ENCODE measurements around the gene CD96.
A peak's percentile ranks its signal among the peaks of the same experiment; 100 is the strongest.
"Not testable (repeated sequence)": the region's sequence is repeated elsewhere in the genome, so short reads cannot be mapped to it uniquely, and the experiment has no call there.

CD96 gene

DNA sequence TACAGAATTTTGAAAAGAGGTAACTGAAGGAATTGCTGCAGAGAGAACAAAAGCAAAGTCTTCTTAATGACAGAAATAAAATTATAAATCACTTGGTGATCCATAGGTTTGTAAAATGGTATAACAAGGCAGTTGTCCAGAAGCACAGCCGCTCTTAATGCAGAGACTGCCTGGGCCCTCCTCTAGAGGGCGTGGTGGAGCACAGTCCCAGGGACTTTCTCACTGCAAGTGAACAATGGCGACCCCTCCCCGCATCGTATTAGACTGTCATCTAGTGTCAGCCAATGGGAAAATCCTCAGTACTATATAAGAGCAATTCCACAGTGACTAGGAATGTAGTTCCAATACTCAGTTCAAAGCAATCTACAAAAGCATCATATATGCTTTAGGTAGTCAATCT lies 79.5 kb downstream of the CD96 start:
- DNase-seq (ENCODE audit: low spot score): no peak

- no peak for DNase-seq (ENCODE audit: low spot score)
Observed at GRCh38 chr3:111627092-111627491, 85.1 kb downstream of the CD96 start.

DNA sequence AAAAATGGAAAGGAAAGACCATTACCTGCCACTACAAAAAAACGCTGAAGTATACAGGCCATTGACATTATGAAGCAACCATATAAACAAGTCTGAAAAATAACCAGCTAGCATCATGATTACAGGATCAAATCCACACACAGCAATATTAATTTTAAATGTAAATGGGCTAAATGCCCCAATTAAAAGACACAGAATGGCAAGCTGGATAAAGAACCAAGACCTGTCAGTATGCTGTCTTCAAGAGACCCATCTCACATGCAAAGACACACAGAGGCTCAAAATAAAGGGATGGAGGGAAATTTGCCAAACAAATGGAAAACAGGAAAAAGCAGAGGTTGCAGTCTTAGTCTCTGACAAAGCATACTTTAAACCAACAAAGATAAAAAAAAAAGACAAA lies 87.0 kb downstream of the CD96 start:
- not testable (repeated sequence) for DNase-seq (ENCODE audit: low spot score)

DNA sequence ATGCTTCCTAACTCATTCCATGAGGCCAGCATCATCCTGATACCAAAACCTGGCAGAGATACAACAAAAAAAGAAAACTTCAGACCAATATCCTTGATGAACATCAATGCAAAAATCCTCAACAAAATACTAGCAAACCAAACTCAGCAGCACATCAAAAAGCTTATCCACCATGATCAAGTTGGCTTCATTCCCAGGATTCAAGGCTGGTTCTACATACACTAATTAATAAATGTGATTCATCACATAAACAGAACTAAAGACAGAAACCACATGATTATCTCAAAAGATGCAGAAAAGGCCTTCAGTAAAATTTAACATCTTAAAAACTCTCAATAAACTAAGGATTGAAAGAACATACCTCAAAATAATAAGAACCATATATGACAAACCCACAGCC lies 88.6 kb downstream of the CD96 start:
- DNase-seq (ENCODE audit: low spot score): not testable (repeated sequence)

- no peak for DNase-seq (ENCODE audit: low spot score)
Observed at GRCh38 chr3:111635403-111635802, 93.4 kb downstream of the CD96 start.

GRCh38 chr3:111636366-111636885 lies 94.4 kb downstream of the CD96 start:
- DNase-seq (ENCODE audit: low spot score): no peak

DNA sequence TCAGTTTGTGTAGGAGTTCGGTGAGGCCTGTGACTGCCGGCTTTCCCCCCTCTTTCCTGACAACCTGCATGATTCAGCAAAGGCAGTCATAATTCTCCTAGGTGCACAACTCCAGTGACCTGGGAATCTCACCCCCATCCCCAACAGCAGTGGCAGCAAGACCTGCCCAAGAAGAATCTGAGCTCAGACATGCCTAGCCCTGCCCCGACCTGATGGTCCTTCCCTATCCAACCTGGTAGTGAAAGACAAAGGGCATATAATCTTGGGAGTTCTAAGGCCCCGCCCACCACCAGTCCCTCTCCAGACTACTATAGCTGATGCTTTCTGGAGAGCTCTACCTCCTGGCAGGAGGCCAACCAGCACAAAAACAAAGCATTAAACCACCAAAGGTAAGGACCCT lies 97.3 kb downstream of the CD96 start:
- DNase-seq (ENCODE audit: low spot score): no peak

DNA sequence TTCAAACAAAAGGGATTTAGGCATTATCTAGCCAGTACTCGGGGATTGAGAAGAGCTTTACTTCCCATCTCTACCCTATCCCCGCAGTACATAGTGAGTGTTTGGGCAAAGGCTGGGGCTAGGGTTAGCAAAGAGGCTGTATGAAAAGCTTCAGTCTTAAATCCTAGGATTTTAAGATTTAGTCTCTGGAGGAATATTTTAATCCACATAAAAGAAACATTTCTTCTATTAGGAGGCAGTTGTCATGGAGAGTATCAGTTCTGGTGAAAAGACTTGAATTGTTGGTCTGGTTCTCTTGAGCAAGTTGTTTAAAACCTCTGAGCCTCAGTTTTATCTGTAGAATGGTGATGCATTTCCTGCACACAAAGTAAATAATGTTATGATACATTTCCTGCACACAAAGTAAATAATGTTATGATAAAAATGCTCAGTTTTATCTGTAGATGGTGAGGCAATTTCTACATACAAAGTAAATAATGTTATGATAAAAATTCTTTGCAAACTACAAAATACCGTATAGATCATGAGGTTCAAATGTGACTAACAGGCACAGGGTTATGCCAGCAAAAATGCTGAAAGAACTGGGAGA lies 107.1 kb downstream of the CD96 start:
- DNase-seq (ENCODE audit: low spot score): no peak

DNA sequence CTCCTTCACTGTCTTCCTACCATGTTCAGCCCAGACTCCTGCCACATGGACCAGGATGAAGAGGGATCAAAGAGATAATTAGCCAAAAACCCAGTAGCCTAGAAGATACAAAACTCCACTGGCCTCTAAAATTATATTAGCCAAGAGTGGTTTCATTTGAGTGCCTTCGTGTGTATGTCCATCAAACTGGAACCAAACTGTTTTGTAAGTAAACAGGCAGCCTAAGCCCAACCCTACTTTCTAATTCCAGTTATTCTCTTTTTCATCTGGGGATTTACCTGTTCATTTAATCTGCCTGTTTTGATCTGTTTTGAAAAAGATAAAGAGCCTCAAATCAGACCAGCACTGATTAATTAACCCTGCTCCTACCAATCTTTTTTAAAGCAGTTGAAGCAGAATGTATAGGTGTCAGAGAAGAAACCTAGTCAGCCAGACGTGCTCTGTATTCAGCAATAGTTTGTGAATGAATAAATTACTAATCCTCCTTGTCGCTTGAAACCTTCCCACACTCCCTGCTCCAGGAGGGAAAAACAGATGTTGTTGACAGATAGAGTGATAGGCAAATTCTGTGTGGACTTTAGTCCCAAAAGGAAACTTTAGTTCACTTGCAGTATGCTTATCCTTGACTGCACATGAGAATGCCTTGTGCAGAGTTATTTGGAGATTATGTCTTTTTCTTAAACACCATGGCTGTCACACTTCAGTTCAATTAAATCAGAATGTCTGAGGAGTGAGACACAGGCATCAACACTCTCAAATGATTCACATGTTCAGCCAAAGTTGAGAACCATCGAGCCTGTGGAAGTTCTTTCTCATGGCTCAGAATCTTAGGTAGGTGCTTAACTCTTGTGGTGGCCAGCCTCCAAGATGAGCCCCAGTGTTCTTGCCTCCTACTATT lies 108.6 kb downstream of the CD96 start:
- DNase-seq (ENCODE audit: low spot score): no peak

DNA sequence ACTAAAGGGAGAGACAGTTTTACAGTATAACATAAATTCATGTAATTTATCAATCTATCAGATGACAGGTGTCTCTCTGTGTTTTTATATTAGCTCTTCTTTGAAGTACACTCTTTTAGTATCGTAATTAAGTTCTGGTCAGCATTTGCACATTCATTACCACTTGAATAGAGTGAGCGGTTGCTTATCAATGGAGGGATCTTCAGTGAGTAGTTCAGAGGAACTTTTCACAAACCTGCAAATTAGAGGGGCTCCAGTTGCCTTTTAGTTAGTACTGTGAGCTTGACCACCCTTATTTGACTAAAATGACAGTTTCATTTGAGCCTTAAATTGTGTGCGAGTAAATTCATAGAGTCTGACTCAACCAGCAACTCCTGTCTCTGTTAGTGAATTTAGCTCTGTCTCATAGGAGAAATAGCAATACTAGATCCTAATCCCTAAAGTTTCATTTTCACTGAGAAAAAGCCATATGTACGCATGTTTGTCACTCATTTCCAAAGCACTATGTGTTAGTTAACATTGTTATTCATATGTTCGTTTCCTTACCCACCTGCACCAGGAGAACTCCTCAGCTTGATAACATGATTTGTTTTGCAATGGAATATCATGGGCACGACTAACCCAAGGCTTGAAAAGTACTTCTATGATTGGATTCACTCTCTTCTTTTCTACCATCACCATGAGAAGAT lies 110.6 kb downstream of the CD96 start:
- no peak for DNase-seq (ENCODE audit: low spot score)

GRCh38 chr3:111653766-111654165 lies 111.8 kb downstream of the CD96 start:
- DNase-seq (ENCODE audit: low spot score): no peak

GRCh38 chr3:111662012-111662411 lies 120.0 kb downstream of the CD96 start:
- no peak for DNase-seq (ENCODE audit: low spot score)

DNA sequence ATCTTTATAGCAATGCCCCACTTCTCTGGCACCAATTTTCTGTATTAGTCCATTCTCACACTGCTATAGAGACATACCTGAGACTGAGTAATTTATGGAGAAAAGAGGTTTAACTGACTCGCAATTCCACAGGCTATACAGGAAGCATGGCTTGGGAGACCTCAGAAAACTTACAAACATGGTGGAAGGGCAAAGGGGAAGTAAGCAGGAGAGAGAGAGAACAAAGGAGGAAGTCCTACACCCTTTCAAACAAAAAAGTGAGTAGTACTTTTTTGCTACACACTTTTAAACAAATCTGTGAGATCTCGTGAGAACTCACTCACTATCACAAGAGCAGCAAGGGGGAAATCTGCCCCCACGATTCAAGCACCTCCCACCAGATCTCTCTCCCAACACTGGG lies 120.9 kb downstream of the CD96 start:
- DNase-seq (ENCODE audit: low spot score): no peak

DNA sequence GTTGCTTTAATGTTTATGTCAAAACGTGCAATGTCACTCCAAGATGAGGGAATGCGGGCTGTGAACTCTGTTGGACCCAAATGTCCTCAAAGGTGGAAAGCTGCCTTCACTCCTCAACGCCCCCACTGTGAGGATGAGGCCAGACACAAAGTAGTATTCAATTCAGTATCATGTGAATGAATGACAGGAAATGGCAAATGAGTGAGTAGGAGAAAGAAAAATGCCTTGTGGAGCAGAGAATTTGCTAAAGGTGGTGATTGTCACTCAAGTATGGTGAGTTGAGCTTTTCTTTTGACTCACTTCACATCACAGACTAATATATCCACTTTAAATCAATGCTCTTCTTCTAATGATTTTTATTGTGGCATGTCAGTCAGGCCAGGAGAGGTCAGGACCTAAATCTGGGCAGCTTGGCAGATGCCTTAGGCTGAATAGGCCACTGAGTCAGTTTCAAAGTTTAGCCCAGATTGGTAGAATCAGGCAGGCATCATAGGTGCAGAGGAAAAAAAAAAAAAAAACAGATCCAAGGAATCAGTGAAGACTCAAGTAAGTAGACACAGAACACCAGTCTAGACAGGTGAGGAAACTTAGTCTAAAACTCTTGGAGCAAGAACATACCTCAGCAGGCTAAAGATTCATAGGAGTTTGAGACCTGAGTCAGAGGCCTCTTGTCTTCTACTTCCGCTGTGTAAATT lies 124.2 kb downstream of the CD96 start:
- no peak for DNase-seq (ENCODE audit: low spot score)

GRCh38 chr3:111667170-111667569 lies 125.2 kb downstream of the CD96 start:
- DNase-seq (ENCODE audit: low spot score): no peak

DNA sequence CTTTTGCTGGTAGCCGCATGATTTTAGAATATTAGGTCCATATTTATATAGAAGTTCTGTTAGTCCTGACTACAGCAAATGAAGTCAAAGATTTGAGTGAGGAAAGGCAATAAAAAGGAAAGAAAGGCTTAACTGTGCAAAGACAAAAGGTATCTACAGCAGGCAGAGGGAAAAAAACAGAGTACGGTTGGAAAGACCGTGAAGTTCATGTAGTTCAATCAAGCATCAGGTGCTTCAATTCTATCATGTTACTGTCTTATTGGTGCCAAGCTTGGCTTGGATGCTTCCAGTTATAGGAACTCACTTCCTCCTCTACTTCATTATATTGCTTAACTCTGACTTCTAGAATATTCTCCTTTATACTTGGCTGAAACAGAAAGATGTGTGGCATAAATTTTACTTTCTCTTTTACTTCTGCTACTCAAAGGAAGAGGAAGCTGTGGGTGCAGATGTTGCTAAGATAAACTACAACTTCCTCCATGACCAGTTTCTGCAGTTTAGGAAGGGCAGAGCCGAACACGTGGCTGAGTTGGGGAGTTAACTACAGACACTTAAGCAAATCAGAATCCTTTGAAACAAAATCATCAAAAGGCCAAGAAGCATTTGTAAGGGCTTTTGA lies 125.7 kb downstream of the CD96 start:
- peak; percentile 87 for DNase-seq (ENCODE audit: low spot score)

DNA sequence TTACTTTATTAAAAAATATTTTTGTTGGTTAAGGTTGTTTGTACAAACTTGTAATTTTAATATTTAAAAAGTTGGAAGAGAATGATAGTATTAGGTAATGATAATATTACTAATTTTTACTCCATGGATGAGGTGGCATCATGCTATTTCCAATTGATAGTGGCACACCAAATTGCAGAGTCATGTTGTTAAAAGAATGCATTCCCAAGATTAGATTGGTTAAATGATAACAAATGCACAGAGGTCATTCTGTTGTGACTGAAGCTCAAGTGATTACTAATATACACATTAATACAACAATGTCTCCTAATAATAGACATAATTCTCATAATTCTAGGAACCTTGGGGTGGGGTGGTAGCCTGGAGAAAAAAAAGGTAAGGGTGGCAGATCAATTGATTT lies 126.3 kb downstream of the CD96 start:
- no peak for DNase-seq (ENCODE audit: low spot score)

GRCh38 chr3:111668888-111669488 lies 127.0 kb downstream of the CD96 start:
- peak; percentile 60 for DNase-seq (ENCODE audit: low spot score)

DNA sequence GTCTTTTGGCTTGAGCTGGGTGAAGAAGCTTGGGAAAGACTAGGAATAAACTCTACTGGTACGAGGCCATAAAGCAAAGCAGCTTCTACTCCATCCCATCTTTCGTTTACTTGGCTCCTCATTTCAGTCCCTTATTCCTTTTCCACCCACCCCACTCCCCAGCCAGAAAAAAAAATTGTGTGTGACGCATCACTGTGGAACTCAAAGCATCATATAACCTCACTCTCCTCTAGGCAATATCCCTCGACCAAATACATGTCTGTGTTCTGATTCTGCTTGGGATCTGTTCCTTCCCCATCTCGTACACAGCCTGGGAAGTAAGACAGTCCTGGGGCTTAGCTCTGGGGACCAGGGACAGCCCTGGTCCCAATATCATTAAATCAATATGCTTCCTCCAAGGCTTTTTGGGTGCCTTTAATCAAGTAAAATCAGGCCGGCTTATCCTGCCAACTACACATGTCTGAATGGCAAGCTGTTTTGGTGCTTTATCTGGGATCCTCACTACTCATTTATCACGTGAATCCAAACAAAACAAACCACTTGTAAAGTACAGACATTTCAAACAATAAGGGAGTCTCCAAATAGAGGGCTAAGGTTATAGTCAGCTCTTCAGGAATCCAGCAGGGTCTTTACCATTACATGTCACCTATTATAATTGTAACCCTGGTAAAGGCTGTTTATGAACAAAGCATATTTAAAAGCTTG lies 128.1 kb downstream of the CD96 start:
- DNase-seq (ENCODE audit: low spot score): no peak

GRCh38 chr3:111672461-111672860 lies 130.5 kb downstream of the CD96 start:
- not testable (repeated sequence) for DNase-seq (ENCODE audit: low spot score)

DNA sequence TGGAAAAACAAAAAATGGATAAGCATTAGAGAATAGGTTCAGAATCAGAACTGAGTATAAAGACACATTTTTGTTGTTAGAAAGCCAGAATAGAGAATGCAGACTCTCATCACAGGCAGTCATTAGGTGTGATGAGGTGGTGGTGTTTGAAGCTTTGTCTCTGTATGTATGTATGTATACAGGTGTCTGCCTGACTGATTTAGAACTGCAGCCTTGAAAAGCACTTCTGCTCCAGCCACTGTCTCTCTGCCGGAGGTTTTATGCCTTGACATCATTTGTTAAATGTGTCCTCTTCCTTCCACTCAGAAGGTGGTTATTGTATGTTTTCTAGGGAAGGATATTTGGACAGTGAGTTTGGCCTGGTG lies 133.8 kb downstream of the CD96 start:
- DNase-seq (ENCODE audit: low spot score): no peak
